ENCODE measurements around the gene FAM117B. TPM values are rescaled to one million over a fixed set of nuclear protein-coding genes. Genes with fewer than 3 reads are reported as not detected.

Gene FAM117B
- total RNA-seq, 1 donor from 2014 or later, result 13.0 TPM

DNA sequence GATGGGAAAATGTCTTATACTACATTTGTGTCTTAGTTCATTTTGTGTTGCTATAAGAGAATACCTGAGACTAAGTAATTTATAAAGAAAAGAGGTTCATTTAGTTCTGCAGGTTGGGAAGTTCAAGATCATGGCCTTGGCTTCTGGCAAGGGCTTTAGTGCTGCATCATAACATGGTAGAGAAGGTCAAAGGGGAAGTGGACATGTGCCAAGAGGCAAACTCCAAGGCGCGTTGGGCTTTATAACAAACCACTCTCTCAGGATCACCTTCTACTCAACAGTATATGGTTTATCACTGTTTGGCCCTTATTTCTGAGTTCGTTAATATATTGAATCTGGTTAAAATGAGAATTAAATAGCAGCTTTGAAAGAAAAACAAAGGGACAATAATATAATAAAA is 178.6 kb downstream of the FAM117B start:
- DNase-seq (ENCODE audit: low spot score), result no peak
- H3K27me3 Mint-ChIP-seq (ENCODE audit: unreplicated experiment), result peaks cover 1% of the 10 kb centered on the region
- no peaks in the 10 kb centered on the region for H3K9me3 Mint-ChIP-seq (ENCODE audit: unreplicated experiment)
- TF ChIP-seq, protein P1, sequence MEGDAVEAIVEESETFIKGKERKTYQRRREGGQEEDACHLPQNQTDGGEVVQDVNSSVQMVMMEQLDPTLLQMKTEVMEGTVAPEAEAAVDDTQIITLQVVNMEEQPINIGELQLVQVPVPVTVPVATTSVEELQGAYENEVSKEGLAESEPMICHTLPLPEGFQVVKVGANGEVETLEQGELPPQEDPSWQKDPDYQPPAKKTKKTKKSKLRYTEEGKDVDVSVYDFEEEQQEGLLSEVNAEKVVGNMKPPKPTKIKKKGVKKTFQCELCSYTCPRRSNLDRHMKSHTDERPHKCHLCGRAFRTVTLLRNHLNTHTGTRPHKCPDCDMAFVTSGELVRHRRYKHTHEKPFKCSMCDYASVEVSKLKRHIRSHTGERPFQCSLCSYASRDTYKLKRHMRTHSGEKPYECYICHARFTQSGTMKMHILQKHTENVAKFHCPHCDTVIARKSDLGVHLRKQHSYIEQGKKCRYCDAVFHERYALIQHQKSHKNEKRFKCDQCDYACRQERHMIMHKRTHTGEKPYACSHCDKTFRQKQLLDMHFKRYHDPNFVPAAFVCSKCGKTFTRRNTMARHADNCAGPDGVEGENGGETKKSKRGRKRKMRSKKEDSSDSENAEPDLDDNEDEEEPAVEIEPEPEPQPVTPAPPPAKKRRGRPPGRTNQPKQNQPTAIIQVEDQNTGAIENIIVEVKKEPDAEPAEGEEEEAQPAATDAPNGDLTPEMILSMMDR (IDR thresholded peaks at IDR 0.05; ENCODE audit: unreplicated experiment), result no peak
- H3K27ac Mint-ChIP-seq (ENCODE audit: unreplicated experiment), result no peak overlapping the region
- peaks cover 13% of the 10 kb centered on the region for H3K36me3 Mint-ChIP-seq (ENCODE audit: low read depth, unreplicated experiment)
- H3K4me1 Mint-ChIP-seq (ENCODE audit: unreplicated experiment), result no peaks in the 10 kb centered on the region
- H3K4me3 Mint-ChIP-seq (ENCODE audit: unreplicated experiment), result no peak overlapping the region

DNA sequence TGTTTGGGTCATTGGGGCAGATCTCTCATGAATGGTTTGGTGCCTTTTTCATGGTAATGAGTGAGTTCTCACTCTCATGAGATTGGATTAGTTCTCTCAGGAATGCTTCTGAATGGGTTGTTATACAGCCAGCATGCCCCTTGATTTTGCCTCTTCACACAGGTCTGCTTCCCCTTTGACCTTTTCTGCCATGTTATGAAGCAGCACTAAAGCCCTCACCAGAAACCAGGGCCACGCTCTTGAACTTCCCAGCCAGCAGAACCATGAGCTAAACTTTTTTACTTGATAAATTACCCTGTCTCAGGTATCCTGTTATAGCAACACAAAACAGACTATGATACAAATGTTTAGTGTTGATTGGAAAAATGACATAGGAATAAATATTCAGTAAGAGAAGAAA is 179.5 kb downstream of the FAM117B start:
- H3K4me1 Mint-ChIP-seq (ENCODE audit: unreplicated experiment), result no peaks in the 10 kb centered on the region
- H3K27ac Mint-ChIP-seq (ENCODE audit: unreplicated experiment), result no peak overlapping the region
- H3K4me3 Mint-ChIP-seq (ENCODE audit: unreplicated experiment), result no peak overlapping the region
- H3K27me3 Mint-ChIP-seq (ENCODE audit: unreplicated experiment), result no peaks in the 10 kb centered on the region
- DNase-seq (ENCODE audit: low spot score), result no peak
- TF ChIP-seq, protein P1 (IDR thresholded peaks at IDR 0.05; ENCODE audit: unreplicated experiment), result no peak
- peaks cover 13% of the 10 kb centered on the region for H3K36me3 Mint-ChIP-seq (ENCODE audit: low read depth, unreplicated experiment)
- no peaks in the 10 kb centered on the region for H3K9me3 Mint-ChIP-seq (ENCODE audit: unreplicated experiment)

DNA sequence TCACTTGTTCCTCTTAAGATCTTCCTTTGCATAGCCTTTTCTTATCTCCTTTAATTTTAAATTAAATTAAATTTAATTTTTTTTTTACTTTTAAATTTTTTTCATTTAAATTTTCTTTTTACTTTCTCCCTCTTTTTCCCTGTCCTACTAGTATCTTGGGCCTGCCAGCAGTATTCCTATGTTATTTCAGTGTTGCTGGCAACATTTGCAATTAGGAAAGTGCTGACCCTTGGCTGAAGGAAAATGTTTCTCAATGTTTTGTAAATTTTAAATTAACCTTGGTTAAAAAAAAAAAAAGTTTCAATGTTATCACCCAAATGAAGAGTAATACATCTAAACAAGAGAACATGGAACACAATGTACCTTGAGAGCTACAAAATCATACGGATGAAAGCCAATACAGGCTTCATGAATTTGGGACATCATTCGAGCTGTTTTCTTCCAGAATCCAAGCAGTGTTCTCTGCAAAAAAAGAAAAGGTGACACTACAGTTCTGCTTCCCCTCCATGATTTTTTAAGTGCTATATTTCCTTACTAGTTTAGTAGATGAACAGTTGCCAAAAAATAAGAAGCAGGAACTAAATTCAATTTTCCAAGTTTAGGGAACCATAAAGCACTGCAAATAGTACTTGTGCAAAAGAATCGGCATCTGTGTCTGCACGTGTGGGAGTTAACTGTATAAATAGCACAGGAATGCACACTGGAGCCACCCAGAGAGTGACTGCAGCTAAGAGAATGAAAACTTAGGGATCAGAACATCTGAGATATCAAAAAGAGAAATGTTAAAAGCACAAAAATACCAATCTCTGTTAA is 181.0 kb downstream of the FAM117B start:
- Mint-ChIP-seq H3K9me3 (ENCODE audit: unreplicated experiment) (no peaks in the 10 kb centered on the region), H3K36me3 (ENCODE audit: low read depth, unreplicated experiment) (peaks cover 13% of the 10 kb centered on the region), H3K27me3 (ENCODE audit: unreplicated experiment) (no peaks in the 10 kb centered on the region), H3K4me1 (ENCODE audit: unreplicated experiment) (no peaks in the 10 kb centered on the region), H3K4me3 (ENCODE audit: unreplicated experiment) (no peak overlapping the region), H3K27ac (ENCODE audit: unreplicated experiment) (no peak overlapping the region)
- DNase-seq (ENCODE audit: low spot score), result no peak
- TF ChIP-seq, protein P1 (IDR thresholded peaks at IDR 0.05; ENCODE audit: unreplicated experiment), result no peak

GRCh38 chr2:202817771-202818170 is 183.0 kb downstream of the FAM117B start:
- Mint-ChIP-seq H3K27ac (ENCODE audit: unreplicated experiment) (no peak overlapping the region), H3K9me3 (ENCODE audit: unreplicated experiment) (no peaks in the 10 kb centered on the region), H3K4me1 (ENCODE audit: unreplicated experiment) (peaks cover 2% of the 10 kb centered on the region), H3K36me3 (ENCODE audit: low read depth, unreplicated experiment) (peaks cover 8% of the 10 kb centered on the region), H3K27me3 (ENCODE audit: unreplicated experiment) (no peaks in the 10 kb centered on the region), H3K4me3 (ENCODE audit: unreplicated experiment) (no peak overlapping the region)
- no peak for DNase-seq (ENCODE audit: low spot score)
- TF ChIP-seq, protein P1 (IDR thresholded peaks at IDR 0.05; ENCODE audit: unreplicated experiment), result no peak

- Mint-ChIP-seq H3K27me3 (ENCODE audit: unreplicated experiment) (no peaks in the 10 kb centered on the region), H3K9me3 (ENCODE audit: unreplicated experiment) (no peaks in the 10 kb centered on the region), H3K36me3 (ENCODE audit: low read depth, unreplicated experiment) (peaks cover 8% of the 10 kb centered on the region), H3K4me1 (ENCODE audit: unreplicated experiment) (peaks cover 2% of the 10 kb centered on the region), H3K4me3 (ENCODE audit: unreplicated experiment) (no peak overlapping the region), H3K27ac (ENCODE audit: unreplicated experiment) (no peak overlapping the region)
- no peak for DNase-seq (ENCODE audit: low spot score)
- TF ChIP-seq, protein P1 (IDR thresholded peaks at IDR 0.05; ENCODE audit: unreplicated experiment), result no peak
Observed at GRCh38 chr2:202818321-202818720, 183.6 kb downstream of the FAM117B start.
